ENCODE results near the gene TSPAN5. TPM values are rescaled to one million over a fixed set of nuclear protein-coding genes. Genes with fewer than 3 reads are reported as not detected.

The TSPAN5 gene
- total RNA-seq, 4 donors from 2014 or later, result 14.5 to 33.4 (median 17.0) TPM

- H3K9me3 ChIP-seq, result no peaks in the 10 kb centered on the region
- TF ChIP-seq EP300 (IDR thresholded peaks at IDR 0.05), result no peak
- H3K4me3 ChIP-seq, result no peak overlapping the region
- H3K27me3 ChIP-seq, result no peaks in the 10 kb centered on the region
- DNase-seq (ENCODE audit: low spot score in 2 of 2), result no peak
- H3K27ac ChIP-seq, result no peak overlapping the region
- H3K36me3 ChIP-seq, result no peaks in the 10 kb centered on the region
- WGBS, result 94% methylated on average over 1 of the region's 1 CpG
- H3K4me1 ChIP-seq, result no peaks in the 10 kb centered on the region
These were observed 53.7 kb downstream of the TSPAN5 start for GRCh38 chr4:98604723-98605122.

DNA sequence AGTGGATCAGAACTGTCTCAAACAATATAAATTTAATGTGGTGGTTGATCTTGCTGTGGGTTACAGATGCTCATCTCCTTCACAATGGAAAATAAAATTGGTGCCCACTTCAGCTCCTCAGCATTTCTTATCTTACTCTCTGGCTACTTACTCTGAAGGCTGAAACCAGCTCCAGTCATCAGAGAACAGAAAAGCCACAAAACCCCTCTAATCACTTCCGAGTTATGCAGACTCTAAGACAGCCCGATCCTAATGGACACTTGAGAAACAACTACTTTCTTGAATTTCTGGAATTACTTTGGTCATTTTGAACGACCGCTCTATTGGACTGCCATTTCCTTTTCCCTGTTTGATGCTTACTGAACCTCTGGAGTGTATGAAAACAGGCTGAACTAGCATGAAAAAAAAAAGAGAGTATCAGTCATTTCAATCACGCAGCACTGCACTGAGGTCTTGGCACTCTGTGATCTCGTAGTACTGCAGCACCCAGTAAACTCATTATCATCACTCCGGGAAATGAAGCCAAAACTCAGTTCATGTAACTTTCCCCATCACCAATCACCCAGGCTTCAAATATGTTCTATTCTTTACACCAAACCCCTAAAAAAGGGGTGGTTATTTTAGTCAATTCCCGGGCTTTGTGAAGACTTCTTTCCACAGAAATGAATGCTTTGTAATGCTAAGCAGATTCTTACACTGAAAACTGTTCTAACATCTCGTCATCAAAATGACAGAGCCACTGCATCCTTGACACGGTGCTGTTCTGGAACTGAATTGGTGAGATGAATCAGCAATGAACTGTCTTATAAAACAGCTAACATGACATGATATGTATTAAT is 54.5 kb downstream of the TSPAN5 start:
- Histone ChIP-seq H3K4me3 (no peak overlapping the region), H3K27me3 (no peaks in the 10 kb centered on the region), H3K36me3 (no peaks in the 10 kb centered on the region), H3K9me3 (no peaks in the 10 kb centered on the region), H3K4me1 (no peaks in the 10 kb centered on the region), H3K27ac (no peak overlapping the region)
- WGBS, result 68% methylated on average over 10 of the region's 10 CpGs
- TF ChIP-seq EP300 (IDR thresholded peaks at IDR 0.05) (no peak), POLR2A (IDR thresholded peaks at IDR 0.05) (no peak), POLR2AphosphoS5 (IDR thresholded peaks at IDR 0.05) (no peak), CTCF (IDR thresholded peaks at IDR 0.05) (no peak)
- no peak for DNase-seq (ENCODE audit: low spot score in 2 of 2)

DNA sequence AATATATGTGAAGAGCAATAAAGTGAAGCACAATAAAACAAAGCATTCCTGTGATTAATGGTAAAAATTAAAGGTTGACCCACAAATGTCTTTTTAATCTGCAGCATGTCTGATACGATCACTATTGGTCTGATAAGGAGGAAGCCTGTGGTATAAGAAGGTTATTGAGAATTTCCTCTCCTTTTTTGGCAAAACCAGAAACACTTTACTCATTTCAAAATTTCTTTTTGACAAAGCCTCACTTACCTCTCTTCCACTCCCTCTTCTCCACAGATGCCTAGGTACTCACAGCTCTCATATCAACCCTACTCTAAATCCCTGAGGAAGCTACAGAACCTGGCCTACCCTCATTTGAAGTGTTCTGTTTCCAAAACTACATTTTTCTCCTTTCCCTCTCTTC is 56.1 kb downstream of the TSPAN5 start:
- Histone ChIP-seq H3K27me3 (no peaks in the 10 kb centered on the region), H3K4me1 (no peaks in the 10 kb centered on the region), H3K9me3 (no peaks in the 10 kb centered on the region), H3K27ac (no peak overlapping the region), H3K4me3 (no peak overlapping the region), H3K36me3 (no peaks in the 10 kb centered on the region)
- DNase-seq (ENCODE audit: low spot score in 2 of 2), result no peak
- TF ChIP-seq POLR2A (IDR thresholded peaks at IDR 0.05) (no peak), CTCF (IDR thresholded peaks at IDR 0.05) (no peak), EP300 (IDR thresholded peaks at IDR 0.05) (no peak), POLR2AphosphoS5 (IDR thresholded peaks at IDR 0.05) (no peak)
- WGBS, result 80% methylated on average over 1 of the region's 1 CpG

DNA sequence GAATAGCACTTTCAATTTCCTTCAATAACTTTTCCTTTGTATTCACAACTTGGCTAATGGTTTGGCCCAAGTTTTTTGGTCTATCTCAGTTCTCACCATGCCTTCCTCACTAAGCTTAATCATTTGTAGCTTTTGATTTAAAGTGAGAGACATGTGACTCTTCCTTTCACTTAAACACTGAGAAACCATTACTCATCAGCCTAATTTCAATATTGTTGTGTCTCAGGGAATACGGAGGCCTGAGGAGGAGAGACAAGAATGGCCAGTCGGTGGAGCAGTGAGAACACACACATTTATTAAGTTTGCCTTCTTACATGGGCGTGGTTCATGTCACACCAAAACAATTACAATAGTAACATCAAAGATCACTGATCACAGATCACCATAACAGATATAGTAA is 56.7 kb downstream of the TSPAN5 start:
- Histone ChIP-seq H3K4me3 (no peak overlapping the region), H3K4me1 (no peaks in the 10 kb centered on the region), H3K9me3 (no peaks in the 10 kb centered on the region), H3K27me3 (no peaks in the 10 kb centered on the region), H3K27ac (no peak overlapping the region), H3K36me3 (no peaks in the 10 kb centered on the region)
- TF ChIP-seq POLR2AphosphoS5 (IDR thresholded peaks at IDR 0.05) (no peak), EP300 (IDR thresholded peaks at IDR 0.05) (no peak), CTCF (IDR thresholded peaks at IDR 0.05) (no peak), POLR2A (IDR thresholded peaks at IDR 0.05) (no peak)
- DNase-seq (ENCODE audit: low spot score in 2 of 2), result no peak
- WGBS, result 71% methylated on average over 3 of the region's 3 CpGs

GRCh38 chr4:98599617-98600205 is 58.7 kb downstream of the TSPAN5 start:
- Histone ChIP-seq H3K4me3 (no peak overlapping the region), H3K4me1 (no peaks in the 10 kb centered on the region), H3K9me3 (no peaks in the 10 kb centered on the region), H3K36me3 (no peaks in the 10 kb centered on the region), H3K27me3 (no peaks in the 10 kb centered on the region), H3K27ac (no peak overlapping the region)
- WGBS, result 50% methylated on average over 2 of the region's 2 CpGs
- TF ChIP-seq POLR2A (IDR thresholded peaks at IDR 0.05), result no peak
- TF ChIP-seq EP300 (IDR thresholded peaks at IDR 0.05), result no peak
- TF ChIP-seq CTCF (IDR thresholded peaks at IDR 0.05), result no peak
- no peak for TF ChIP-seq POLR2AphosphoS5 (IDR thresholded peaks at IDR 0.05)
- no peak for DNase-seq (ENCODE audit: low spot score in 2 of 2)

All from suprapubic skin (tissue), 4 donors.